Fibroblast of lung (primary cell): ENCODE measurements around the gene TMPO.

Source experiments
- CTCF ChIP-seq, 2 donors: IDR thresholded peaks in 1 of 2; conservative IDR thresholded peaks in 1 of 2; 1 replicate in 1 of 2; 2 replicates in 1 of 2; pipeline ENCODE4 v1.5.1; 2011 to 2012; ENCODE audit warnings: low read length in 2 of 2, control low read depth in 1 of 2, inconsistent platforms in 1 of 2, low read depth in 1 of 2, mild to moderate bottlenecking in 1 of 2
- EZH2 ChIP-seq: IDR thresholded peaks from 2 replicates; pipeline ENCODE4 v1.5.1; 2012; ENCODE audit warnings: low read length, control low read depth, mild to moderate bottlenecking; ENCODE audit errors: missing control alignments

- TF ChIP-seq EZH2 (no peak), CTCF (conservative IDR thresholded peaks at IDR 0.05 in 1 of 2, IDR thresholded peaks at IDR 0.05 in 1 of 2; ENCODE audit: low read depth in 1 of 2, low read length in 2 of 2) (no peak)
Measured at GRCh38 chr12:98514982-98515286, 456 bp upstream of the TMPO start.
